ENCODE data around the gene PDE1A.

The PDE1A gene

DNA sequence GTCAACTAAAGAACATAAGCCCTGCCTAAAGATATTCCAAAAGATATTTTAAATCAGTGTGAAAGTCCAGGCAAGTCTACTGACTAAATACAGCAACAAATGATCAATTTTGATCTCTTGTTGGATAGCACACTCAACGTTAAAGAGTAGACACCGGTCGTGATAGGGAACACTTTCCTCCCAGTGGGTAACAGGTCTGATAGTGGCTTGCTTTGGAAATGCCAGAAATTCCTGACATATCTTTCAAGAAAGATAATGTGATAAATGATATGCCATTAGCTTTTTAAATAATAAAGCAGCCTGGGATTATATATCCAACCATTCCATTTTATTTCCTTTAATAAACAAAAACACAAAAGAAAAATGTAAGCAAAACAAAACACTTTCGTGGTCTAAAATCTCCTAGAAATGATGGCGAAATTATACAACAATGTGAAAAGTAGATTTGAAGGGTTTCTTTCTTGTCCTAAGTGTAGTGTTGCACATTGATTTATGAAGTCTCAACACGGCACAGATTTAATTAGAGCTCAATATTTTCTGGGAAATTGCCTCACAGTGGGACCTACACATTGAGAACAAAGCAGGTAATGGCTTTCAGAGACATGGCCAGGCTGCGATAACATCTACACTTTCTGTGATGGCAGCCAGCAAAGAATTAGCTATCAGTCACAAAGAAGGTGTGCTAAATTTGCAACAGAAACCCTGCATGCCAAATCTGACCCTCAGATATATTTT, 282.6 kb downstream of the PDE1A start:
- no peak overlapping the region for H3K4me3 ChIP-seq (ENCODE audit: low read length, poor library complexity, severe bottlenecking)
- no peaks in the 10 kb centered on the region for H3K36me3 ChIP-seq (ENCODE audit: insufficient read depth, low read length)
- H3F3A ChIP-seq (ENCODE audit: low read depth): no peaks in the 10 kb centered on the region
- H3K4me2 ChIP-seq (ENCODE audit: low read depth, low read length, poor library complexity, severe bottlenecking): no peak overlapping the region
- no peak overlapping the region for H2AFZ ChIP-seq (ENCODE audit: low read length)
- no peaks in the 10 kb centered on the region for H3K79me2 ChIP-seq (ENCODE audit: insufficient read depth, low read length)
- no peaks in the 10 kb centered on the region for H3K27me3 ChIP-seq (ENCODE audit: insufficient read depth, low read length, poor library complexity, severe bottlenecking)
- H3K9ac ChIP-seq (ENCODE audit: low read depth, low read length, poor library complexity, severe bottlenecking): no peak overlapping the region
- no peak for TF ChIP-seq EZH2phosphoT487 (IDR thresholded peaks at IDR 0.05; ENCODE audit: borderline replicate concordance)
- TF ChIP-seq, protein P1, sequence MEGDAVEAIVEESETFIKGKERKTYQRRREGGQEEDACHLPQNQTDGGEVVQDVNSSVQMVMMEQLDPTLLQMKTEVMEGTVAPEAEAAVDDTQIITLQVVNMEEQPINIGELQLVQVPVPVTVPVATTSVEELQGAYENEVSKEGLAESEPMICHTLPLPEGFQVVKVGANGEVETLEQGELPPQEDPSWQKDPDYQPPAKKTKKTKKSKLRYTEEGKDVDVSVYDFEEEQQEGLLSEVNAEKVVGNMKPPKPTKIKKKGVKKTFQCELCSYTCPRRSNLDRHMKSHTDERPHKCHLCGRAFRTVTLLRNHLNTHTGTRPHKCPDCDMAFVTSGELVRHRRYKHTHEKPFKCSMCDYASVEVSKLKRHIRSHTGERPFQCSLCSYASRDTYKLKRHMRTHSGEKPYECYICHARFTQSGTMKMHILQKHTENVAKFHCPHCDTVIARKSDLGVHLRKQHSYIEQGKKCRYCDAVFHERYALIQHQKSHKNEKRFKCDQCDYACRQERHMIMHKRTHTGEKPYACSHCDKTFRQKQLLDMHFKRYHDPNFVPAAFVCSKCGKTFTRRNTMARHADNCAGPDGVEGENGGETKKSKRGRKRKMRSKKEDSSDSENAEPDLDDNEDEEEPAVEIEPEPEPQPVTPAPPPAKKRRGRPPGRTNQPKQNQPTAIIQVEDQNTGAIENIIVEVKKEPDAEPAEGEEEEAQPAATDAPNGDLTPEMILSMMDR (conservative IDR thresholded peaks at IDR 0.05; ENCODE audit: low read length): no peak
- H3K9me2 ChIP-seq (replicated peaks; ENCODE audit: low read depth, low read length): no peaks in the 10 kb centered on the region
- no peaks in the 10 kb centered on the region for H3K9me3 ChIP-seq (ENCODE audit: insufficient read depth, low read depth, low read length)
- no peaks in the 10 kb centered on the region for H3K4me1 ChIP-seq (ENCODE audit: insufficient read depth, low read length, poor library complexity, severe bottlenecking)
- H4K20me1 ChIP-seq (ENCODE audit: insufficient read depth, low read length, poor library complexity, severe bottlenecking): no peaks in the 10 kb centered on the region

DNA sequence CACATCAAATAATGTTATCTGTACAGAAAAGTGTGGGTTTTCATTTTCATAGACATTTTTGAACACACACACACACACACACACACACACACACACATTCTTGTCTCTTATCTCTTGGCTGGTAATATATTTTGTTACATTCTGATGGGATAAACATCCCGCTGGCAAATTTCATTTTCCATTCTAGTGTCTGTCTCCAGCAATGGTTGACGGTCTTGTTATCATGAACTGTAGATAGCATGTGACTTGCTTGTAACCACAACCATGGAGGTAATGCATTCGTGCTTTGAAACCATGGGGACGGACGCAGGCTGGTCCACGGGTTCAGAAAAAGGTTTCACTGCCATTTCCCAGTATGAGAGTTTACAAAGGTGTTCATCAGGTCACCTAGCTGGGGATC, 284.8 kb downstream of the PDE1A start:
- H3K4me1 ChIP-seq (ENCODE audit: insufficient read depth, low read length, poor library complexity, severe bottlenecking): no peaks in the 10 kb centered on the region
- no peak overlapping the region for H2AFZ ChIP-seq (ENCODE audit: low read length)
- no peaks in the 10 kb centered on the region for H4K20me1 ChIP-seq (ENCODE audit: insufficient read depth, low read length, poor library complexity, severe bottlenecking)
- no peak overlapping the region for H3K4me3 ChIP-seq (ENCODE audit: low read length, poor library complexity, severe bottlenecking)
- H3K9ac ChIP-seq (ENCODE audit: low read depth, low read length, poor library complexity, severe bottlenecking): no peak overlapping the region
- no peak for TF ChIP-seq EZH2phosphoT487 (IDR thresholded peaks at IDR 0.05; ENCODE audit: borderline replicate concordance)
- TF ChIP-seq, protein P1 (conservative IDR thresholded peaks at IDR 0.05; ENCODE audit: low read length): no peak
- no peaks in the 10 kb centered on the region for H3K27me3 ChIP-seq (ENCODE audit: insufficient read depth, low read length, poor library complexity, severe bottlenecking)
- H3F3A ChIP-seq (ENCODE audit: low read depth): no peaks in the 10 kb centered on the region
- no peak overlapping the region for H3K4me2 ChIP-seq (ENCODE audit: low read depth, low read length, poor library complexity, severe bottlenecking)
- H3K36me3 ChIP-seq (ENCODE audit: insufficient read depth, low read length): no peaks in the 10 kb centered on the region
- H3K79me2 ChIP-seq (ENCODE audit: insufficient read depth, low read length): no peaks in the 10 kb centered on the region
- H3K9me2 ChIP-seq (replicated peaks; ENCODE audit: low read depth, low read length): no peaks in the 10 kb centered on the region
- no peaks in the 10 kb centered on the region for H3K9me3 ChIP-seq (ENCODE audit: insufficient read depth, low read depth, low read length)

DNA sequence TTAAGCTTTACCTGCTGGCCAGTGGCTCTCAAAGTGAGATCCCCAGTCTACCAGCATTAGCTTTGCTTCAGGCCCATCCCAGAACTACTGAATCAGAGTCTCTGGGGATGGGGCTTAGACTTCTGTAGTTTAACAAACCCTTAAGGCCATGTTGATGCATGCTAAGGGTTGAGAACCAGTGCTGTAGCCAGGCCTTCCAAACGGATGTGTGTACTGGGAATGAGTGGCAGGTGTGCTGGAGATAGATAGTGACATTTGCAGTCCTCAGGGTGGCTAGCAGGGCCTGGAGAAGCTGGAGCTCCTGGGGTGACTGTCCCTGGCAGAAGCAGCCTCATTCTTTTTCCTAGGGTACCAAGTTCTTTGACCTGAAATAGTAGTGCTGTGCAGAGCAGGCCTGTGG, 292.6 kb downstream of the PDE1A start:
- Histone ChIP-seq H3K27me3 (ENCODE audit: insufficient read depth, low read length, poor library complexity, severe bottlenecking) (no peaks in the 10 kb centered on the region), H3K4me1 (ENCODE audit: insufficient read depth, low read length, poor library complexity, severe bottlenecking) (no peaks in the 10 kb centered on the region), H3K9me2 (replicated peaks; ENCODE audit: low read depth, low read length) (no peaks in the 10 kb centered on the region), H3F3A (ENCODE audit: low read depth) (no peaks in the 10 kb centered on the region), H3K4me2 (ENCODE audit: low read depth, low read length, poor library complexity, severe bottlenecking) (no peak overlapping the region), H3K4me3 (ENCODE audit: low read length, poor library complexity, severe bottlenecking) (no peak overlapping the region), H3K9ac (ENCODE audit: low read depth, low read length, poor library complexity, severe bottlenecking) (no peak overlapping the region), H4K20me1 (ENCODE audit: insufficient read depth, low read length, poor library complexity, severe bottlenecking) (no peaks in the 10 kb centered on the region), H3K36me3 (ENCODE audit: insufficient read depth, low read length) (no peaks in the 10 kb centered on the region), H3K9me3 (ENCODE audit: insufficient read depth, low read depth, low read length) (no peaks in the 10 kb centered on the region), H3K79me2 (ENCODE audit: insufficient read depth, low read length) (no peaks in the 10 kb centered on the region), H2AFZ (ENCODE audit: low read length) (no peak overlapping the region)
- no peak for TF ChIP-seq EZH2phosphoT487 (IDR thresholded peaks at IDR 0.05; ENCODE audit: borderline replicate concordance)
- TF ChIP-seq, protein P1 (conservative IDR thresholded peaks at IDR 0.05; ENCODE audit: low read length): no peak

Measured in Loucy (cell line).